ENCODE results near the gene SLC22A17. TPM values are rescaled to one million over a fixed set of nuclear protein-coding genes. Genes with fewer than 3 reads are reported as not detected.
"Not testable (repeated sequence)": the region's sequence is repeated elsewhere in the genome, so short reads cannot be mapped to it uniquely, and the experiment has no call there.

SLC22A17 gene
- total RNA-seq, 1 donor from 2014 or later: 26.2 TPM

DNA sequence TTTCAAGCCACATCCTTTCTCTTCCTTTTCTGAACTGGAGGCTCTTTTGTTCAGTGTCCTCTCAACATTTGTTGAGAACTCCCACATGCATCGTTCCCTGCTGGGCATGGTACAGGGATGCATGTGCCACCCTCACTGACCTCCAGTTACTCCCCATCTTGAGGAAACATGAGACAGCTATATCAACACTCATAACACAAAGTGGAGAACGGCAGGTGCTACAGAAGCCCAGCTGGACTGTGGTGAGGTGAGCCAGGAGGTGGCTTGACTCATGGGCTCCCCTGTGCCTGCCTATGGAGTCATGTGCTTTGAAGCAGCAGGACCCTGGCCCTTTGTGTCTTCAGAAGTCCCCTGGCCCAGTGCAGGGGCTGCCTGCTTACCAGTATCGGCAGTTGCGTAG lies 45.7 kb upstream of the SLC22A17 start:
- H3K36me3 Mint-ChIP-seq (ENCODE audit: insufficient read depth): no peaks in the 10 kb centered on the region
- peaks cover 26% of the 10 kb centered on the region for H3K27me3 Mint-ChIP-seq
- no peaks in the 10 kb centered on the region for H3K4me1 Mint-ChIP-seq (ENCODE audit: low read depth)
- no peaks in the 10 kb centered on the region for H3K9me3 Mint-ChIP-seq (ENCODE audit: low read depth)
- DNase-seq (ENCODE audit: low spot score, unreplicated experiment): no peak
- TF ChIP-seq, protein P1, sequence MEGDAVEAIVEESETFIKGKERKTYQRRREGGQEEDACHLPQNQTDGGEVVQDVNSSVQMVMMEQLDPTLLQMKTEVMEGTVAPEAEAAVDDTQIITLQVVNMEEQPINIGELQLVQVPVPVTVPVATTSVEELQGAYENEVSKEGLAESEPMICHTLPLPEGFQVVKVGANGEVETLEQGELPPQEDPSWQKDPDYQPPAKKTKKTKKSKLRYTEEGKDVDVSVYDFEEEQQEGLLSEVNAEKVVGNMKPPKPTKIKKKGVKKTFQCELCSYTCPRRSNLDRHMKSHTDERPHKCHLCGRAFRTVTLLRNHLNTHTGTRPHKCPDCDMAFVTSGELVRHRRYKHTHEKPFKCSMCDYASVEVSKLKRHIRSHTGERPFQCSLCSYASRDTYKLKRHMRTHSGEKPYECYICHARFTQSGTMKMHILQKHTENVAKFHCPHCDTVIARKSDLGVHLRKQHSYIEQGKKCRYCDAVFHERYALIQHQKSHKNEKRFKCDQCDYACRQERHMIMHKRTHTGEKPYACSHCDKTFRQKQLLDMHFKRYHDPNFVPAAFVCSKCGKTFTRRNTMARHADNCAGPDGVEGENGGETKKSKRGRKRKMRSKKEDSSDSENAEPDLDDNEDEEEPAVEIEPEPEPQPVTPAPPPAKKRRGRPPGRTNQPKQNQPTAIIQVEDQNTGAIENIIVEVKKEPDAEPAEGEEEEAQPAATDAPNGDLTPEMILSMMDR (IDR thresholded peaks at IDR 0.05; ENCODE audit: unreplicated experiment): no peak
- no peak overlapping the region for H3K4me3 Mint-ChIP-seq (ENCODE audit: low read depth)
- no peak overlapping the region for H3K27ac Mint-ChIP-seq

GRCh38 chr14:23396781-23397407 lies 44.2 kb upstream of the SLC22A17 start:
- H3K36me3 Mint-ChIP-seq (ENCODE audit: insufficient read depth): no peaks in the 10 kb centered on the region
- H3K4me3 Mint-ChIP-seq (ENCODE audit: low read depth): no peak overlapping the region
- H3K4me1 Mint-ChIP-seq (ENCODE audit: low read depth): no peaks in the 10 kb centered on the region
- no peak overlapping the region for H3K27ac Mint-ChIP-seq
- H3K27me3 Mint-ChIP-seq: peaks cover 23% of the 10 kb centered on the region
- no peaks in the 10 kb centered on the region for H3K9me3 Mint-ChIP-seq (ENCODE audit: low read depth)
- TF ChIP-seq, protein P1 (IDR thresholded peaks at IDR 0.05; ENCODE audit: unreplicated experiment): no peak
- DNase-seq (ENCODE audit: low spot score, unreplicated experiment): no peak

GRCh38 chr14:23396126-23396525 lies 43.4 kb upstream of the SLC22A17 start:
- H3K4me1 Mint-ChIP-seq (ENCODE audit: low read depth): no peaks in the 10 kb centered on the region
- no peak overlapping the region for H3K27ac Mint-ChIP-seq
- H3K9me3 Mint-ChIP-seq (ENCODE audit: low read depth): no peaks in the 10 kb centered on the region
- H3K27me3 Mint-ChIP-seq: peaks cover 18% of the 10 kb centered on the region
- DNase-seq (ENCODE audit: low spot score, unreplicated experiment): no peak
- TF ChIP-seq, protein P1 (IDR thresholded peaks at IDR 0.05; ENCODE audit: unreplicated experiment): no peak
- no peaks in the 10 kb centered on the region for H3K36me3 Mint-ChIP-seq (ENCODE audit: insufficient read depth)
- H3K4me3 Mint-ChIP-seq (ENCODE audit: low read depth): no peak overlapping the region

- Mint-ChIP-seq H3K27ac (no peak overlapping the region), H3K27me3 (peaks cover 28% of the 10 kb centered on the region), H3K4me1 (ENCODE audit: low read depth) (no peaks in the 10 kb centered on the region), H3K9me3 (ENCODE audit: low read depth) (no peaks in the 10 kb centered on the region), H3K36me3 (ENCODE audit: insufficient read depth) (no peaks in the 10 kb centered on the region), H3K4me3 (ENCODE audit: low read depth) (no peak overlapping the region)
- TF ChIP-seq, protein P1 (IDR thresholded peaks at IDR 0.05; ENCODE audit: unreplicated experiment): no peak
- no peak for DNase-seq (ENCODE audit: low spot score, unreplicated experiment)
Observed at GRCh38 chr14:23392613-23393012, 39.9 kb upstream of the SLC22A17 start.

- H3K4me1 Mint-ChIP-seq (ENCODE audit: low read depth); H3K9me3 Mint-ChIP-seq (ENCODE audit: low read depth); H3K27ac Mint-ChIP-seq; H3K4me3 Mint-ChIP-seq (ENCODE audit: low read depth); DNase-seq (ENCODE audit: low spot score, unreplicated experiment); H3K36me3 Mint-ChIP-seq (ENCODE audit: insufficient read depth): not testable (repeated sequence)
- peaks cover 40% of the 10 kb centered on the region for H3K27me3 Mint-ChIP-seq
Observed at GRCh38 chr14:23389871-23390270, 37.2 kb upstream of the SLC22A17 start.

GRCh38 chr14:23389396-23389795 lies 36.7 kb upstream of the SLC22A17 start:
- TF ChIP-seq, protein P1 (IDR thresholded peaks at IDR 0.05; ENCODE audit: unreplicated experiment): no peak
- Mint-ChIP-seq H3K9me3 (ENCODE audit: low read depth) (no peaks in the 10 kb centered on the region), H3K27me3 (peaks cover 44% of the 10 kb centered on the region), H3K4me1 (ENCODE audit: low read depth) (peaks cover 1% of the 10 kb centered on the region), H3K4me3 (ENCODE audit: low read depth) (no peak overlapping the region), H3K27ac (no peak overlapping the region), H3K36me3 (ENCODE audit: insufficient read depth) (no peaks in the 10 kb centered on the region)
- DNase-seq (ENCODE audit: low spot score, unreplicated experiment): no peak
